GM12878 (cell line): Measurements from ENCODE around the gene LRRC7.

Source experiments
- CTCF ChIP-seq, 3 experiments: IDR thresholded peaks in 2 of 3; conservative IDR thresholded peaks in 1 of 3; 2 replicates each; pipeline ENCODE4 v1.5.1; 2011; ENCODE audit warnings: low read depth in 3 of 3, low read length in 3 of 3, mild to moderate bottlenecking in 3 of 3, control low read depth in 2 of 3, moderate library complexity in 2 of 3, inconsistent platforms in 1 of 3, mixed read lengths in 1 of 3; ENCODE audit not compliant: control insufficient read depth in 2 of 3, insufficient read depth in 1 of 3; ENCODE audit errors: extremely low read depth in 1 of 3
- IRF3 ChIP-seq: fragments of 450-650 bp; IDR thresholded peaks from 2 replicates; pipeline ENCODE4 v1.6.1; 2014; ENCODE audit warnings: mild to moderate bottlenecking
- MAX ChIP-seq: IDR thresholded peaks from 2 replicates; pipeline ENCODE4 v1.6.1; 2012; ENCODE audit warnings: low read depth, low read length, improper control_type of control experiment
- POLR2AphosphoS5 ChIP-seq: IDR thresholded peaks from 2 replicates; pipeline ENCODE4 v1.6.1; 2011; ENCODE audit warnings: mild to moderate bottlenecking, low read length, inconsistent platforms

GRCh38 chr1:69592341-69592740 lies 24.6 kb downstream of the LRRC7 start:
- TF ChIP-seq POLR2AphosphoS5 (no peak), IRF3 (no peak), CTCF (IDR thresholded peaks at IDR 0.05 in 2 of 3, conservative IDR thresholded peaks at IDR 0.05 in 1 of 3; ENCODE audit: control insufficient read depth in 2 of 3, extremely low read depth in 1 of 3, insufficient read depth in 1 of 3, low read depth in 3 of 3, low read length in 3 of 3) (no peak), MAX (no peak)
